ENCODE results near the gene SLC16A12. TPM values are rescaled to one million over a fixed set of nuclear protein-coding genes. Genes with fewer than 3 reads are reported as not detected.
"Not testable (repeated sequence)": the region's sequence is repeated elsewhere in the genome, so short reads cannot be mapped to it uniquely, and the experiment has no call there.

Gene SLC16A12
- total RNA-seq, 1 donor from 2014 or later = not detected

- H3K27me3 Mint-ChIP-seq = peaks cover 52% of the 10 kb centered on the region
- no peak for DNase-seq
- H3K4me1 Mint-ChIP-seq = no peaks in the 10 kb centered on the region
- no peaks in the 10 kb centered on the region for H3K9me3 Mint-ChIP-seq
- H3K36me3 Mint-ChIP-seq (ENCODE audit: low read depth) = no peaks in the 10 kb centered on the region
- intact Hi-C loops (cut with micrococcal nuclease) = loop anchor here (10.0 kb wide), 1 partner anchor 269 kb away; no protein-coding TSS in a partner anchor
- H3K27ac Mint-ChIP-seq = no peak overlapping the region
- no peak overlapping the region for H3K4me3 Mint-ChIP-seq
These were observed 27.9 kb upstream of the SLC16A12 start for GRCh38 chr10:89563311-89563710.

GRCh38 chr10:89556600-89556999 is 21.2 kb upstream of the SLC16A12 start:
- DNase-seq = no peak
- Mint-ChIP-seq H3K9me3 (no peaks in the 10 kb centered on the region), H3K36me3 (ENCODE audit: low read depth) (no peaks in the 10 kb centered on the region), H3K27ac (no peak overlapping the region), H3K27me3 (peaks cover 25% of the 10 kb centered on the region), H3K4me3 (no peak overlapping the region), H3K4me1 (no peaks in the 10 kb centered on the region)
- intact Hi-C loops (cut with micrococcal nuclease) = no loop called here

DNA sequence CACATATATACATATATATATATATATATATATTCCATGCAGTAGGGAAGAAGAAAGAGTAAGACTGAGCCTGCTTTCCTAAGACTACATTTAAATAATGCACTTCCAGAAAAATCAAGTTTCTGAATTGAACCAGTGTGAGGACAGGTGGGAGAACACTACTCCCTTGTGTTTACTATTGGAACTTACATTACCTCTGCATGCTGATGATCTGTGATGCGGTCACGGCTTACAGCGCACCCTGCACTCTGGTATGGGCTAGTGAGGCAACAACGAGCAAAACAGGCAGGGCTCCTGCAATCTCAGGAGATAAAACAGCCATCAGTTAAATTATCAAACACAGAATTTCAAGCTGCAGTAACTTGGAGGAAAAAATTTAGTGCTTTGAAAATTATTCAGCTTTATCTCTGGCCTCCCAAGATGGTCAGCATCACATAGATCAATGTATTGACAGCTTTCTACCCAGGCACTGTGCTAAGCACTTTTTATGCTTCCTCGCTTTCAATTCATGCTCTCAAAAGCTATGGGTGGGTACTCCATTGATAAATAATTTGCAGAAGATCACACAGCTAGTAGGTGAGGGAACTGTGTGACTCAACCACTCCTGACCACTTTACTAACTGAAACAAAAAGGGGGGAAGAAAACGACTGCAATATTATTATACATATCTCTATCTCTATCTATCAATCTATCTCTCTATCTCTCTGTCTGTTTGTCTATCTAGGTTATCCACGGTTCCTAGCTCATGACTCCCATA is 20.5 kb upstream of the SLC16A12 start:
- H3K9me3 Mint-ChIP-seq = no peaks in the 10 kb centered on the region
- H3K27me3 Mint-ChIP-seq = peaks cover 19% of the 10 kb centered on the region
- H3K4me1 Mint-ChIP-seq = no peaks in the 10 kb centered on the region
- H3K4me3 Mint-ChIP-seq = no peak overlapping the region
- H3K36me3 Mint-ChIP-seq (ENCODE audit: low read depth) = no peaks in the 10 kb centered on the region
- DNase-seq = no peak
- intact Hi-C loops (cut with micrococcal nuclease) = no loop called here
- H3K27ac Mint-ChIP-seq = no peak overlapping the region

GRCh38 chr10:89554433-89554832 is 19.0 kb upstream of the SLC16A12 start:
- no peak overlapping the region for H3K4me3 Mint-ChIP-seq
- no peaks in the 10 kb centered on the region for H3K4me1 Mint-ChIP-seq
- peaks cover 15% of the 10 kb centered on the region for H3K27me3 Mint-ChIP-seq
- no peak overlapping the region for H3K27ac Mint-ChIP-seq
- DNase-seq = peak; percentile 15
- no peaks in the 10 kb centered on the region for H3K9me3 Mint-ChIP-seq
- intact Hi-C loops (cut with micrococcal nuclease) = no loop called here
- H3K36me3 Mint-ChIP-seq (ENCODE audit: low read depth) = no peaks in the 10 kb centered on the region

DNA sequence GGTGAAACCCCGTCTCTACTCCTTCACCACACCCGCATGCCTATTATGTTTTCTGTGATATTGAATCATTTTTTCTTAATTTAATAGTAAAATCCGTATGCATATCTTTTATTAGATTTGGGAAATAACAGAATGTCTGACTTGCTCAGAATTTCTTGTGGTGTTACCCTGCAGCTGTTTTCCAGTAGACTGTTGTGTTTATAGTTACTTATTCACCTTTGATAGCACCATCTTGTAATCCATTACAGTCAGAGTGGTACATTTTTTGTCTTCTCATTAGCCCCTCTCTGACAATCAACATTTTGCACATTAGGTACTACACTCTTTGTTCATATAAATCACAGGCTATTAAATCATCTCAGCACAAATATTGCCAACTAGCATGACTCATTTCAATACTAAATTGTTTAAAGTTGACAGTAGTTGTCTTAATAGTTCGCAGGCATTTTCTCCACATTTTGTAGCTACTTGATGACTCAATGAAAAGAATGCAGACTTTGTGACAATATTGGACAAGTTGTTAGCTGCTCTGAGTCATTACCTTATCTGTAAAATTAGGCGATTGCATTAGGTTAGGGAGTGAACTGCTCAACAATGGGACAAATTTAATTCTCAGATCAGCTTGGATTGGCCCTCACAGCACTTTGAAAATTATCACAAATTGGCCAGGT is 17.8 kb upstream of the SLC16A12 start:
- peaks cover 10% of the 10 kb centered on the region for H3K27me3 Mint-ChIP-seq
- no peaks in the 10 kb centered on the region for H3K9me3 Mint-ChIP-seq
- no peaks in the 10 kb centered on the region for H3K4me1 Mint-ChIP-seq
- no peak overlapping the region for H3K27ac Mint-ChIP-seq
- H3K4me3 Mint-ChIP-seq = no peak overlapping the region
- H3K36me3 Mint-ChIP-seq (ENCODE audit: low read depth) = no peaks in the 10 kb centered on the region
- intact Hi-C loops (cut with micrococcal nuclease) = no loop called here
- DNase-seq = no peak

DNA sequence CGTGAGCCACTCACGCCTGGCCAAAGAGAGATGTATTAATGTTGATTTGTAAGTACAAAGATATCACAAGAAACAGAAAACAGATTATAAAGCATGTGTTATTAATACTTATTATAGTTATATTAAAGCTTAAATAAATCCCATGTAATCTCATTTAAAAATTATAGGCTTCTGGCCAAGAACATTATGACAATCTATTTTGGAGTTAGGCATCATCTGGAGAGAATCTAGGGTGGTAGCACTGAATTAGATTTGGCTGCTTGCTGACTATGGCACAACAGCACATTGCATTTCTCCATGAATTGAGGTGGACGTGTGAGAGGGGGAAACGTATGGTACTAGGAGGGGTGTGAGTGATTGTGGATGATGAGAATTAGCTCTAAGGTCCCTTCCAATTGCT is 16.8 kb upstream of the SLC16A12 start:
- intact Hi-C loops (cut with micrococcal nuclease) = no loop called here
- no peak overlapping the region for H3K4me3 Mint-ChIP-seq
- H3K36me3 Mint-ChIP-seq (ENCODE audit: low read depth) = no peaks in the 10 kb centered on the region
- H3K9me3 Mint-ChIP-seq = no peaks in the 10 kb centered on the region
- no peak overlapping the region for H3K27ac Mint-ChIP-seq
- DNase-seq = no peak
- no peaks in the 10 kb centered on the region for H3K4me1 Mint-ChIP-seq
- H3K27me3 Mint-ChIP-seq = peaks cover 10% of the 10 kb centered on the region

- H3K4me1 Mint-ChIP-seq = no peaks in the 10 kb centered on the region
- H3K4me3 Mint-ChIP-seq = no peak overlapping the region
- no peaks in the 10 kb centered on the region for H3K36me3 Mint-ChIP-seq (ENCODE audit: low read depth)
- intact Hi-C loops (cut with micrococcal nuclease) = no loop called here
- H3K9me3 Mint-ChIP-seq = no peaks in the 10 kb centered on the region
- no peak for DNase-seq
- H3K27me3 Mint-ChIP-seq = peaks cover 9% of the 10 kb centered on the region
- no peak overlapping the region for H3K27ac Mint-ChIP-seq
These were observed 15.1 kb upstream of the SLC16A12 start for GRCh38 chr10:89550509-89550908.

GRCh38 chr10:89549510-89549909 is 14.1 kb upstream of the SLC16A12 start:
- no peak overlapping the region for H3K4me3 Mint-ChIP-seq
- H3K27me3 Mint-ChIP-seq = peaks cover 7% of the 10 kb centered on the region
- H3K36me3 Mint-ChIP-seq (ENCODE audit: low read depth) = no peaks in the 10 kb centered on the region
- intact Hi-C loops (cut with micrococcal nuclease) = no loop called here
- no peak overlapping the region for H3K27ac Mint-ChIP-seq
- no peak for DNase-seq
- H3K9me3 Mint-ChIP-seq = no peaks in the 10 kb centered on the region
- no peaks in the 10 kb centered on the region for H3K4me1 Mint-ChIP-seq

DNA sequence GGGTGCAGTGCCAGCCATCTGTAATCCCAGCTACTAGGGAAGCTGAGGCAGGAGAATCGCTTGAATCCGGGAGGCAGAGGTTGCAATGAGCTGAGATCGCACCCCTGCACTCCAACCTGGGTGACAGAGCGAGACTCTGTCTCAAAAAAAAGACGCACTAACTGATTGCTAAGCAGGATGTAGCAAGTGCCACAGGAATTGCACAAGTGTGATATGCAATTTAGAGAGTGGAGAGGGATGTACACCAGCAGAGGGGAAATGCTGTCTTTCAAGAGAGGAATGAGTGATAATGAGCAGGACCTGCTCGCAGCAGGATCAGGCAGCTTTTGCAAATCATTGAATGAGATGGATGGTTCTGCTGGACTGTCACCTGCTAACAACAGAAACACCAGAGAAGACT is 13.3 kb upstream of the SLC16A12 start:
- Mint-ChIP-seq H3K4me1 (no peaks in the 10 kb centered on the region), H3K36me3 (ENCODE audit: low read depth) (no peaks in the 10 kb centered on the region), H3K27ac (no peak overlapping the region), H3K9me3 (no peaks in the 10 kb centered on the region), H3K4me3 (no peak overlapping the region), H3K27me3 (peaks cover 7% of the 10 kb centered on the region)
- DNase-seq = no peak
- intact Hi-C loops (cut with micrococcal nuclease) = no loop called here

DNA sequence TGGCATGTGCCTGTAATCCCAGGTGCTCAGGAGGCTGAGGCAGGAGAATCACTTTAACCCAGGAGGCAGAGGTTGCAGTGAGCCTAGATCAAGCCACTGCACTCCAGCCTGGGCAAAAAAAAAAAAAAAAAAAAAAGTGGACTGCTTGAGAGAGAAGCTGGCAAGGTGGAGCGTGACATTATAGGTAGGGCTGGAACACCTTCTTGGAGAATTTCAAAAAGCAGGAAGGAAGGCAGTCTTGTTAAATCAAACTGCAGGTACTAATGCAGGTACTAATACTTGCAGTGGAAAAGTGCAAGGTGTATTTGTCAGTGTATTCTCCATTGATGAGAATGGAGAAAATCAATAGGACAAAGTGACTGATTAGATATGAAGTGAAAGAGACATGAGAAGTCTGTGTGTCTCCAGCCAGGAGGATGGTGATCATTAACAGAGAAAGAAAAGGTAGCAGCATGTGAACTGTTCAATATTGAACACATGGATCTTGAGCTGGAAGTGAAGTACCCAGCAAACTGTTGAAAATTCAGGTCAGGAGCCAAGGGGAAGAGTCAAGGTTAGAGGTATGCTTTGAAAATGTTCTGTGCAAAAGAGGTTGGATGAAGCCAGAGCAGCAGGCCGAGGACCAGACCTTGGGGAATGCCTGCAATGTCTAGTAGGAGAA is 12.6 kb upstream of the SLC16A12 start:
- no peak overlapping the region for H3K4me3 Mint-ChIP-seq

GRCh38 chr10:89546651-89547050 is 11.3 kb upstream of the SLC16A12 start:
- H3K27ac Mint-ChIP-seq; H3K4me3 Mint-ChIP-seq; DNase-seq; H3K27me3 Mint-ChIP-seq; H3K36me3 Mint-ChIP-seq (ENCODE audit: low read depth); intact Hi-C loops (cut with micrococcal nuclease); H3K9me3 Mint-ChIP-seq; H3K4me1 Mint-ChIP-seq: not testable (repeated sequence)

More for the DNA sequence above, 12.6 kb upstream of the SLC16A12 start:
- Mint-ChIP-seq H3K9me3 (no peaks in the 10 kb centered on the region), H3K27me3 (peaks cover 4% of the 10 kb centered on the region), H3K4me1 (no peaks in the 10 kb centered on the region), H3K36me3 (ENCODE audit: low read depth) (no peaks in the 10 kb centered on the region), H3K27ac (no peak overlapping the region)
- intact Hi-C loops (cut with micrococcal nuclease) = no loop called here
- no peak for DNase-seq

DNA sequence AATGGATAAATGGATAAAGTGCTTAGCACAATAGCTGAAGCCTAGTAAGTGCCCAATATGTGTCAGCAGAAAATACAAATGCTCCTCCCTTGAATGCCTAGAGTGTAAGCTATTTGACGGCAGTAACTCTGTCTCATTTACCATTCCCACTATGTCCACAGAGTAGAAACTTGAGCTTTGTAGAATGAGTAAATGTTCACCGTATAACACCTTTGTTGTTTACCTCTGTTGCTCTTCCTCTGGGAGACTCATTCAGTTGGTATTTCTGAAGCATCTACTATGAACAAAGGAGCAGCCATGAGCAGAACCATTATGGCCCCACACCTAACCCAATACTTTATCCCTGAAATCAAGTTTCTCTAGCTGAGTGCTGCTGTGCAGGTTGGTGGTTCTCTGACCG is 8.4 kb upstream of the SLC16A12 start:
- Mint-ChIP-seq H3K9me3 (peaks cover 4% of the 10 kb centered on the region), H3K36me3 (ENCODE audit: low read depth) (no peaks in the 10 kb centered on the region), H3K27ac (no peak overlapping the region), H3K27me3 (peaks cover 23% of the 10 kb centered on the region), H3K4me1 (no peaks in the 10 kb centered on the region), H3K4me3 (no peak overlapping the region)
- no peak for DNase-seq
- intact Hi-C loops (cut with micrococcal nuclease) = no loop called here

GRCh38 chr10:89540420-89540949 is 5.1 kb upstream of the SLC16A12 start:
- peaks cover 44% of the 10 kb centered on the region for H3K27me3 Mint-ChIP-seq
- no peak for DNase-seq
- no peak overlapping the region for H3K27ac Mint-ChIP-seq
- intact Hi-C loops (cut with micrococcal nuclease) = no loop called here
- no peaks in the 10 kb centered on the region for H3K36me3 Mint-ChIP-seq (ENCODE audit: low read depth)
- H3K4me1 Mint-ChIP-seq = no peaks in the 10 kb centered on the region
- peaks cover 4% of the 10 kb centered on the region for H3K9me3 Mint-ChIP-seq
- H3K4me3 Mint-ChIP-seq = no peak overlapping the region

- peaks cover 6% of the 10 kb centered on the region for H3K4me1 Mint-ChIP-seq
- peaks cover 62% of the 10 kb centered on the region for H3K27me3 Mint-ChIP-seq
These were observed 2.0 kb upstream of the SLC16A12 start for GRCh38 chr10:89537364-89537763.

More at GRCh38 chr10:89537364-89537763, 2.0 kb upstream of the SLC16A12 start:
- no peak for DNase-seq
- Mint-ChIP-seq H3K4me3 (no peak overlapping the region), H3K9me3 (no peaks in the 10 kb centered on the region), H3K36me3 (ENCODE audit: low read depth) (no peaks in the 10 kb centered on the region), H3K27ac (no peak overlapping the region)
- intact Hi-C loops (cut with micrococcal nuclease) = no loop called here
